Ishikawa (cell line): ENCODE results near the gene CSRP1.

Experiments used
- CEBPB ChIP-seq: IDR thresholded peaks from 2 replicates; pipeline ENCODE4 v1.6.1; 2012
- EP300 ChIP-seq: IDR thresholded peaks from 2 replicates; pipeline ENCODE4 v1.6.1; 2012; ENCODE audit warnings: borderline replicate concordance
- NFIC ChIP-seq: IDR thresholded peaks from 2 replicates; pipeline ENCODE4 v1.6.1; 2012
- RAD21 ChIP-seq: IDR thresholded peaks from 2 replicates; pipeline ENCODE4 v1.6.1; 2012; ENCODE audit warnings: low read depth
- TEAD4 ChIP-seq: IDR thresholded peaks from 2 replicates; pipeline ENCODE4 v1.6.1; 2012
- TF ChIP-seq, protein P1 (sequence below): IDR thresholded peaks from 2 replicates; pipeline ENCODE4 v1.6.1; 2012; ENCODE audit warnings: low read depth, mild to moderate bottlenecking

DNA sequence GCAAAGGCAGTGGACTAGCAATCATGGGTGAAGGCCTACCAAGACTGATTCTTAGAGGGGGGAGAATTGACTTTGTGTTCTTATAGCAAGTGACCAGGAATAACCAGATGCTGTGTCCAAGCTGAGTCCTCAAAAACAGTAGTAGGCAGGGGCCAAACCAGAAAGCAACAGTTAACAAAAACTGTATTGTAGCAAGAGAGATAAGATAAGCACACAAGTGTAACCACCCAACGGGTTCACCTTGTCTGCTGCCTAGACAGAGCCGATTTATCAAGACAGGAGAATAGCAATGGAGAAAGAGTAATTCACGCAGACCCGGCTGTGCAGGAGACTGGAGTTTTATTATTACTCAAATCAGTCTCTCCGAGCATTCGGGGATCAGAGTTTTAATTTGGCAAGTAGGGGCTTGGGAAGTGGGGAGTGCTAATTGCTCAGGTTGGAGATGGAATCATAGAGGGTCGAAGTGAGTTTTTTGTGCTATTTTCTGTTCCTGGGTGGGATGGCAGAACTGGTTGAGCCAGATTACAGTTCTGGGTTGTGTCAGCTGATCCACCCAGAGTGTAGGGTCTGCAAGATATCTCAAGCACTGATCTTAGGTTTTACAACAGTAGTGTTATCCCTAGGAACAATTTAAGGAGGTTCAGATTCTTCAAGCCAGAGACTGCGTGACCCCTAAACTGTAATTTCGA lies 8.3 kb upstream of the CSRP1 start:
- TF ChIP-seq, protein P1, sequence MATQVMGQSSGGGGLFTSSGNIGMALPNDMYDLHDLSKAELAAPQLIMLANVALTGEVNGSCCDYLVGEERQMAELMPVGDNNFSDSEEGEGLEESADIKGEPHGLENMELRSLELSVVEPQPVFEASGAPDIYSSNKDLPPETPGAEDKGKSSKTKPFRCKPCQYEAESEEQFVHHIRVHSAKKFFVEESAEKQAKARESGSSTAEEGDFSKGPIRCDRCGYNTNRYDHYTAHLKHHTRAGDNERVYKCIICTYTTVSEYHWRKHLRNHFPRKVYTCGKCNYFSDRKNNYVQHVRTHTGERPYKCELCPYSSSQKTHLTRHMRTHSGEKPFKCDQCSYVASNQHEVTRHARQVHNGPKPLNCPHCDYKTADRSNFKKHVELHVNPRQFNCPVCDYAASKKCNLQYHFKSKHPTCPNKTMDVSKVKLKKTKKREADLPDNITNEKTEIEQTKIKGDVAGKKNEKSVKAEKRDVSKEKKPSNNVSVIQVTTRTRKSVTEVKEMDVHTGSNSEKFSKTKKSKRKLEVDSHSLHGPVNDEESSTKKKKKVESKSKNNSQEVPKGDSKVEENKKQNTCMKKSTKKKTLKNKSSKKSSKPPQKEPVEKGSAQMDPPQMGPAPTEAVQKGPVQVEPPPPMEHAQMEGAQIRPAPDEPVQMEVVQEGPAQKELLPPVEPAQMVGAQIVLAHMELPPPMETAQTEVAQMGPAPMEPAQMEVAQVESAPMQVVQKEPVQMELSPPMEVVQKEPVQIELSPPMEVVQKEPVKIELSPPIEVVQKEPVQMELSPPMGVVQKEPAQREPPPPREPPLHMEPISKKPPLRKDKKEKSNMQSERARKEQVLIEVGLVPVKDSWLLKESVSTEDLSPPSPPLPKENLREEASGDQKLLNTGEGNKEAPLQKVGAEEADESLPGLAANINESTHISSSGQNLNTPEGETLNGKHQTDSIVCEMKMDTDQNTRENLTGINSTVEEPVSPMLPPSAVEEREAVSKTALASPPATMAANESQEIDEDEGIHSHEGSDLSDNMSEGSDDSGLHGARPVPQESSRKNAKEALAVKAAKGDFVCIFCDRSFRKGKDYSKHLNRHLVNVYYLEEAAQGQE: no peak
- no peak for TF ChIP-seq CEBPB
- no peak for TF ChIP-seq EP300
- no peak for TF ChIP-seq RAD21
- no peak for TF ChIP-seq NFIC
- no peak for TF ChIP-seq TEAD4
